VCaP (cell line): ENCODE data around the gene CDIPT.

ENCODE experiments used
- H3K27ac ChIP-seq: fragments of 450-650 bp; 2 replicates; pipeline ENCODE4 v1.5.1; 2017
- TF ChIP-seq, protein P1 (sequence below): fragments of 450-650 bp; conservative IDR thresholded peaks from 2 replicates; pipeline ENCODE4 v1.5.1; 2017; ENCODE audit warnings: mild to moderate bottlenecking, moderate library complexity

CDIPT gene

DNA sequence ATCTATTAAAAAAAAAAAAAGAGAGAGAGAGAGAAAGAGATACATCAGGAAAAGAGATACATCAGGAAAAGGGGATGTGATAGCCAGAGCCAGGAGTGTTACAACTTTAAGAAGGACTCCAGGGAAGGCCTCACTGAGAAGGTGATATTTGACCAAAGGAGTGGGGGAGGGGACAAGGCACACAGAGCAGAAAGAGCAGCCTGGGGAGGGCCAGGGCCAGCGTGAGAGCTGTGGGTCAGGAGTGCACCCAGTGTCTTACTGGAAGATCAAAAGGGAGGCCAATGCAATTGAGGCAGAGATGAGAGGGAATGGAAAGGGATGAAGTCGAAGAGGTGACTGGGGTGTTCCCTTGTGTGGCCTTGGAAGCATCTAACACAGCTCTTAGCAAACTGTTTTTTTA, 44.9 kb upstream of the CDIPT start:
- no peak overlapping the region for H3K27ac ChIP-seq
- TF ChIP-seq, protein P1, sequence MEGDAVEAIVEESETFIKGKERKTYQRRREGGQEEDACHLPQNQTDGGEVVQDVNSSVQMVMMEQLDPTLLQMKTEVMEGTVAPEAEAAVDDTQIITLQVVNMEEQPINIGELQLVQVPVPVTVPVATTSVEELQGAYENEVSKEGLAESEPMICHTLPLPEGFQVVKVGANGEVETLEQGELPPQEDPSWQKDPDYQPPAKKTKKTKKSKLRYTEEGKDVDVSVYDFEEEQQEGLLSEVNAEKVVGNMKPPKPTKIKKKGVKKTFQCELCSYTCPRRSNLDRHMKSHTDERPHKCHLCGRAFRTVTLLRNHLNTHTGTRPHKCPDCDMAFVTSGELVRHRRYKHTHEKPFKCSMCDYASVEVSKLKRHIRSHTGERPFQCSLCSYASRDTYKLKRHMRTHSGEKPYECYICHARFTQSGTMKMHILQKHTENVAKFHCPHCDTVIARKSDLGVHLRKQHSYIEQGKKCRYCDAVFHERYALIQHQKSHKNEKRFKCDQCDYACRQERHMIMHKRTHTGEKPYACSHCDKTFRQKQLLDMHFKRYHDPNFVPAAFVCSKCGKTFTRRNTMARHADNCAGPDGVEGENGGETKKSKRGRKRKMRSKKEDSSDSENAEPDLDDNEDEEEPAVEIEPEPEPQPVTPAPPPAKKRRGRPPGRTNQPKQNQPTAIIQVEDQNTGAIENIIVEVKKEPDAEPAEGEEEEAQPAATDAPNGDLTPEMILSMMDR, result no peak

DNA sequence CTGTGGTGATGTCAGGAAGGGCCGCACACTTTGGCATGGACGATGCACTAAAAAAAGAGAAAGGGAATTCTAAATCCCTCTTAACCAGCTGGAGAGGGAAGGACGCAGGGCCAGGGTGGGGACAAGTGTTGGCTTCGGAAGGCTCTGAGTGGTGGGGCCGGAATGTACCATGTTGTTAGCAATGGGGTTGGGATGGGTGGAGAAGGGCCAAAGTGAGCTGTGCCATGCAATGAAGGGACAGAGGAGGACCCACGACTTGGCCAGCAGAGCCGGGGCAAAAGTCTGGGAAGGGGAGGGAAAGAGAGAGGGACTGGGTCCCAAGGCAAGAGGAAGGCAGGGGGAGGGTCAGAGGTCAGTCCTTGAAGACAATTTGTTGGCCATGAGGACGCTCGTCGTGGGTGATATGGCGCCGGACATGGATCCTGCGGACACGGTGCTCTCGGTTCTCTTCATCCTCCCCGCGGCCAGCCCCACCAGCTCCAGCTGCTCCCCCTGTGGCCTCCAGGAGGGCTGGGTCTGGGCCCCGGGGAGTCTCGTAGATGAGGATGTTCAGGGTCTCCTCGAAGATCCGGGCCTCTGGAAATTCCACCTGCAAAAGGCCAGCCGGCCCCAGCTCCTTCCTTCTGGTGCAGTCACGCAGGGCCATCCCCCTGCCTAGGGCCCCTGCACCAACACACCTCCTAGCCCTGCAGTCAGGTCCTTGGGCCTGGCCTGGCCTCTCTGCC, 43.7 kb upstream of the CDIPT start:
- TF ChIP-seq, protein P1, result no peak
- H3K27ac ChIP-seq, result no peak overlapping the region

DNA sequence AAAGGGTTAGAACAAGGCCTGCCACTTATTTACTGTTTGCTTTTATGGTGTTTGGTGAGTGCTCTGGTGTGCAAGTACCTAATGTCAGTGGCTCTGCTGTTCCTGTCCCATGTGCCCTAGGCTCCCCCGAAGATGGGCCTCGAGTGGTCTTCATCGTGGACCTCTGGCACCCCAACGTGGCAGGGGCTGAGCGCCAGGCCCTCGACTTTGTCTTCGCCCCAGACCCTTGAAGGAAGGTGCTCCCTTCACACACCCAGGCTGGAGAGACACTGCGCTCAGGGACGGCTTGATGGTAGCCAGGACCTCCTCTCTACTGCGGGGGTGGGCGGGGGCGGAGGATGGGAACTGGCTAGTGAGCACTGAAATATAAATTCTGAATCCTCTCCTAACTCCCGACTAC, 42.6 kb upstream of the CDIPT start:
- TF ChIP-seq, protein P1, result no peak
- H3K27ac ChIP-seq, result no peak overlapping the region

- H3K27ac ChIP-seq, result no peak overlapping the region
- TF ChIP-seq, protein P1, result no peak
These were observed 41.9 kb upstream of the CDIPT start for GRCh38 chr16:29904947-29905346.

DNA sequence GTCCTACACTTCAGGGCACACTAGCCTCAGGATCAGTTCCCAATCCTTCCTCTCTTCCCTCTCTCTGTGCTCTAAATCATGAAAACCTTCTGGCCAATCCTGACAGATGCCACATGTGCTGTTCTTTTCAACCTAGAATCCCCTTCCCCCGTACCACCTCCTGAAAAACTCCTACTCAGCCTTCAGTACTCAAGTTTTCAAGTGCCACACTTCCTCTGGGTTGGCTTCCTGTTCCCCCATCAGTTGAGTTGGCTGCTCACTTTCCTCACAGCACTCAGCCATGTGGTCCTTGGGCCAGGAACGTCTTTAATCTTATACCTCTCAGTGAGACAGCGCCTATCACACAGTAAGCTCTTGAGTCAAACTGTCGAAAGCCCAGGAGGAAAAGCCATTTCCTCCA, 40.6 kb upstream of the CDIPT start:
- TF ChIP-seq, protein P1, result no peak
- H3K27ac ChIP-seq, result no peak overlapping the region

- peak overlapping the region; percentile 73; the same call in 1 of the 2 replicates for H3K27ac ChIP-seq
- TF ChIP-seq, protein P1, result no peak
These were observed 38.5 kb upstream of the CDIPT start for GRCh38 chr16:29901607-29901945.

GRCh38 chr16:29900888-29901606, 38.0 kb upstream of the CDIPT start:
- TF ChIP-seq, protein P1, result no peak
- peak overlapping the region; percentile 73 for H3K27ac ChIP-seq
